ENCODE data around the gene AMN.

GRCh38 chr14:102941419-102942011, 19.1 kb downstream of the AMN start:
- TF ChIP-seq CTCF (IDR thresholded peaks at IDR 0.05), result no peak
- no peak for TF ChIP-seq POLR2A (IDR thresholded peaks at IDR 0.05)
